SH-SY5Y (cell line): ENCODE results near the gene UBFD1.

Source experiments
- GATA2 ChIP-seq: IDR thresholded peaks from 2 replicates; pipeline ENCODE4 v1.6.1; 2011; ENCODE audit warnings: mild to moderate bottlenecking, low read depth, low read length
- GATA3 ChIP-seq: IDR thresholded peaks from 2 replicates; pipeline ENCODE4 v1.6.1; 2011; ENCODE audit warnings: low read depth, mild to moderate bottlenecking, low read length, moderate library complexity

- TF ChIP-seq GATA2: no peak
- no peak for TF ChIP-seq GATA3
Measured at GRCh38 chr16:23511731-23512130, 45.8 kb upstream of the UBFD1 start.
